Smooth muscle cell of the brain vasculature (primary cell): ENCODE measurements around the gene THTPA.

Source experiments
- DNase-seq: peaks from one replicate; pipeline ENCODE4 v3.0.0-alpha.2; 2012; ENCODE audit warnings: low read depth, low spot score

Gene THTPA

GRCh38 chr14:23567186-23568020 is 11.3 kb downstream of the THTPA start, which contains the start of gene AP1G2:
Gene AP1G2 (minus strand): TSS chr14:23567791. CDS start chr14:23567314, 477 bp downstream.
- DNase-seq: no peak

DNA sequence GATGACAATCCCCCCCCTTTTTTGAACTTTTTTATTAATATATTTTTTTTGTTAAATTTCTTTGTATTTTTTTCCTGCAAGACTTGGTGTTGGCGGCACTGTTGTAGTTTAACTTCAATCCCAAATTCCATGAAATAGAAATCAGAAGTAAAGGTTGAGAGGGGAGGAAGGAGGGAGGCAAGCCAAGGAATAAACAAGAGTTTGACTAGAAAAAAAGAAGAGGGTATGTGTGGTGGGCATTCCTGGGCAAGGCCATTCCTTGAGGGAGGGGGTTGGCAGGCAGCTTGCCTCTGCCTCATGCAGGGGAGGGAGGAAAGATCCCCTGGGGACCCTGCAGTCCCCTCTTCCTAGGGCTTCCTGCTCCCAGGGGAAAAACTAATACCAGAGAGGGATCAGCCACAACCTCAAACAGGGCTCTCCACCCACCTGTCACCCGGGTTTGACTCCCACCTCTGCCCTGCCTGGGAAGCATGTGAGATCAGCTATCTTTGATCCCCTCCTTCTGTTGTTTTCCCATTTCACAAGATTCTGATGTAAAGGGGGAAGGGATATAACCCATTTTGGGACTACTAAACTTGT is 12.0 kb downstream of the THTPA start:
- no peak for DNase-seq

- no peak for DNase-seq
Observed at GRCh38 chr14:23568600-23569331, 12.7 kb downstream of the THTPA start.

GRCh38 chr14:23569443-23570151 is 13.5 kb downstream of the THTPA start:
- no peak for DNase-seq

DNA sequence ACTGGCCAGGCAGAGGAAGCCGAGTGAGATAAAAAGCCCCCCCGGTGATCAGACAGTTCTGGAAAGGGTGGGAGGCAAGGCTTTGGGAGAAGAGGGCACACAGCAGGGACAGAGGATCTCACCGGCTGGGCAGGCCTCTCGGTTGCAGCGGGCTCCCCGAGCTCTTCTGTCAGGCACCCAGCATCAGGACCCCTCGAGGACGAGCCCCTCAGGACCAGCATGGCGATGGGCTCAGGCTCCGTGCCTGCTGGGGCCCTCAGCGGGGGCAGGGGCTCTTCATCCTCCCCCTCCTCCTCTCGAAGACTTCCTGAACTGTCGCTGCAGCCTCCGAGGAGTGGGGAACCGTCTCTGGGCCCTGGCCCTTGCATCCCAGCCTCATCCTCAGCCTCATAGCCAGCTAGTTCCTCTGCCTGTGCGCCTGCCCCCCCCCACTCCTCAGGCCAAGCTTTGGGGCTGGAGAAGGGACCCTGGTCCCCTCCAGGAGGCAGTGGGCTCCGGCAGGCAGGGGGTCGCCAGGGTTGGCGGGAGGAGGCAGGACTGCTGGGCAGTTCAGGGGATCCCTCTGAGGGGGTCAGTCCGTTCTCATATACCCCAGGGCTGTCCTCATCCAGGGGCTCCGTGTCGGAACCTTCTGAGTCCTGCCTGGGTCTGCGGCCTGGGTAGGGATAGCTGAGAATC is 14.9 kb downstream of the THTPA start:
- DNase-seq: no peak

GRCh38 chr14:23571701-23572523 is 15.8 kb downstream of the THTPA start:
- no peak for DNase-seq

DNA sequence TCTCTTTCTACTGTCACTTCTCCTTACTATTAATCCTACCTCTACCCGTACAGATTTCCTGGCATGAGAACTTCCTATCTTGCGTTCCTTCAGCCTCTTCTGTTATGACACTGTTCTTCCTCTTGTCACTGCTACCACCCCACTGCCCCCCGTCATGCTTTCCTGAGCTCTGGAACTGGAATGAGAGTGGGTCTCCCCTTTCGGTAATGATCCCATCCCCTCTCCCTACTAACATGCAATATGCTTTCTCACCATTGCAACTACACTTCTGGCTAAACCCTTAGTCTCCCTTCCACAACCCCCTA is 16.4 kb downstream of the THTPA start:
- no peak for DNase-seq

- no peak for DNase-seq
Observed at GRCh38 chr14:23572836-23573235, 16.8 kb downstream of the THTPA start.

DNA sequence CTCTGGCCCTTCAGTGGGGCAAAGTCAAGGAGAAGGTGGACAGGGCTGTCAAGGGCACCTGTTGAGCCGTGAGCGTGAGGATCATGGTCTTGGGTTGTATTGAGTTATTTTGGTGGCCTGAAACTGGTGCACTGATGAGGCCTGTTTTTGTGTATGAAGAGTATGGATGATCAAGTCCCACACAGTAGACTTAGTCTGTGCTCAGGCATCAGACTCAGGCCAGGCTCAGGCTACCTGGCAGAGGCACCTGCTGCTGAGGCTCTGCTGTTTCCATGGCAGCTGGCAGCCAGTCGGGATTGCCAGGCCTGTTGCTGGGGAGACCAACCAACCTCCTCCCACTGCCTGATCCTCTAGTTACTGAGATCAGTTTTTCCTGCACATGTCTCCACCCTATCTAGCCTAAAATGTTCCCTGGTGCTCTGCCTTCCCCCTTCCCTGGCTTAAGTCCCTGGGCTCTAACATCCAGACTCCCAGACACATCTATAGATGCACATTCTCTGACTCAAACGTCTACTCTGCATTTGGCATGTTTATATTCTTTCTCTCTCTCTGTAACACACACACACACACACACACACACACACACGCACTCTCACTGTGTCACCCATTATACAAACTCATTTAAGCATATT is 17.4 kb downstream of the THTPA start:
- DNase-seq: no peak

DNA sequence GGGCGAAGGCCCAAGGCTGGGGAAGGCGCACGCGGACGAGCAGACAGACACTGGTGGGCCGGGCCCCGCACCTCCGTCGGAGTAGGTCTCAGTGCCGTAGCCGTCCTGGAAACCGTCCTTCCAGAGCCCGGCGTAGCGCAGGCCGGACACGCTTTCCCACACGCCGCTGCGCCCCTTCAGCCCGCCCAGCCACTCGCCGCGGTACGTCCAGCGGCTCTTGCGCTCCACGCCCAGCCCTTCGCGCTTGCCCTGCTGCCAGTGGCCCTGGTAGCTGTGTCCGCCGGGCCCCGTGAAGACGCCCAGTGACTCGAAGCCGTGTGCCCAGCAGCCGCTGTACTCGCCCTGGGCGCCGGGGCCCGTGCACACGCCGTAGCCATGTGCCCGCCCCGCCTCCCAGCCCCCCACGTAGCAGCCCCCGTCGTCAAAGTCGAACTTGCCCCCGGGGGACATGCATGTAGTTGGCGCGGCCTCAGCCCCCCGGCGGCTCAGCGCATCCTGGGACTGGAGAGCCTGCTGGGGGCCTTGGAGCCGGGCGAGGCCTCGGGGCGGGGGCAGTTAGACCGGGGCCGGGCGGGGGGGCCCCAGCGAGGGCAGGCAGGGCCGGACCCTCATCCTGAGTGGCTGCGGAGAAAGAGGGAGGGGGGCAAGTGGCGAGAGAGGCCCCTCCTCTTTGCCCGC is 21.1 kb downstream of the THTPA start:
- DNase-seq: no peak

- DNase-seq: no peak
Observed at GRCh38 chr14:23577710-23578392, 21.8 kb downstream of the THTPA start.

- DNase-seq: no peak
Observed at GRCh38 chr14:23578560-23579310, 22.7 kb downstream of the THTPA start, which contains the start of gene JPH4. Gene JPH4 (minus strand): TSS chr14:23578790. CDS start chr14:23577453, 1,337 bp downstream.

- DNase-seq: no peak
Observed at GRCh38 chr14:23579311-23579630, 23.2 kb downstream of the THTPA start.

- no peak for DNase-seq
Observed at GRCh38 chr14:23579739-23580138, 23.7 kb downstream of the THTPA start.

- DNase-seq: no peak
Observed at GRCh38 chr14:23580152-23580926, 24.3 kb downstream of the THTPA start.

GRCh38 chr14:23580948-23581281 is 24.8 kb downstream of the THTPA start:
- DNase-seq: no peak

DNA sequence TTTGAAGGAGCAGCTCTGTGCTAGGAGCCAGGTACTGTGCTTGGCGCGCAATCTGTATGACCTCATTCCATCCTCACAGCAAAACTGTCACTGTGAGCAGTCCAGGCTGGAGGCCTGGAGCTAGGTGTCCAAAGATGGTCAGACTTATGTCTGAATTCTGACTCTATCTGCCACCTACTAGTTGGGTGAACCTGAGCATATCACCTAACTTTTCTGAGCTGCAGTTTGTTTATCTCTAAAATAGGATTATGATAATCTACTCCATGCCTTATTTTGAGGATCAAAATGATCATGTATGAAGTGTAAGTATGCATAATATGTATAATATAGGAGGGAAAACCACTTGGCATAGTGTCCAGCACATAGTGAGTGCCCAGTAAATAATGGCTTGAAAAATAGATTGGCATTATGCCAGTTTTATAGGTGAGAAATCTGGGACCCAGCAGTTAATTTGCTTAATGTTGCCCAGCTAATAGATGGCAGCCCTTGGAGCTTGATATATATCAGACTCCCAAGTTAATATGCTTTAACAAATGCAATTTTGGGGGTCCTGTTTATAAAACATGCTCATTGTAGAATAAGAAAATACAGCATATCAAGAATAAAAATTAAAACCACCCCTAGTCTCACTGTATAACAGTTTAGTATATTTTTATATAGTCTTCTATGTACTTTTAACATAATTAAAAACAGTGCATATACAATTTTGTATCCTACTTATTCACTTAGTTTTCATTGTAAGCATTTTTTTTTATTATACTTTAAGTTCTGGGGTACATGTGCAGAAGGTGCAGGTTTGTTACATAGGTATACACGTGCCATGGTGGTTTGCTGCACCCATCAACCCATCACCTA is 27.1 kb downstream of the THTPA start:
- DNase-seq: no peak
